ENCODE data around the gene CHRDL2. TPM values are rescaled to one million over a fixed set of nuclear protein-coding genes. Genes with fewer than 3 reads are reported as not detected.

The CHRDL2 gene
- total and polyA plus RNA-seq, 2 of the 13 experiments (the other 11 are each of a cell fraction or from before 2014, with no cell fraction given), result 0.04 TPM; not detected in 1

DNA sequence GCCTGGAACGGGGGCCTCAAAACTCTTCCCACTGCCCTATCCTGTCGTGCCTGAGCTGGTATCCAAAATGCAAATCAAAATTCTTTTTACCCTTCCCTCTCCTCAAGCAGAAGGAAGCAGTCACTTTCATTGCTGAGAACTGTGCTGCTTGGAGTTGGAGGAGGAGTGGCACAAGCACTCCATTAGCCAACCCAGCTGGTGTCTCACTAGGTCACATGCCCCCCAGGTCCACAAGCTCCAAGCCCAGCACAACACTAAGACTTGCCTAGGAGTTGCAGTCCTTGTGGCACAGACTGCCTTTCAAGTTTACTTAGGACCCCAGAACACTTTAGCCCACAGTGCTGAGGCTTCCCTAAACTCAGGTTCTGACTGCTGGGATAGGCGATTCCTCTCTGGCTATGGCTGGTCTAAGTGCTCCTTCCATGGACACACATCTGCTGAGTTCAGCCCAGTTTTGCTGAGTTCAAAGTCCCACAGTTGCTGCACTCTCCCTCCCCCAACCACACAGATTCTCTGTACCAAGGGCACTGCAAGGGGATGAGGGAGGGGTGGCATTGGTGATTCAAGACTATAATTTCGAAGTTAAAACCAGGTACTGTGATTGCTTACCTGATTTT, 68.6 kb downstream of the CHRDL2 start (continued):
- TF ChIP-seq DPF2 (CRISPR knock-in tag; IDR thresholded peaks at IDR 0.05; ENCODE audit: borderline replicate concordance, low read depth) (no peak), RARG (CRISPR knock-in tag; IDR thresholded peaks at IDR 0.05; ENCODE audit: low read depth) (no peak), CEBPB (IDR thresholded peaks at IDR 0.05; ENCODE audit: borderline replicate concordance, low read depth, low read length) (no peak), NR2F1 (CRISPR knock-in tag; IDR thresholded peaks at IDR 0.05) (no peak), IKZF4 (CRISPR knock-in tag; IDR thresholded peaks at IDR 0.05; ENCODE audit: borderline replicate concordance, low read depth, not compliant biosample characterization) (no peak), ZNF496 (CRISPR knock-in tag; IDR thresholded peaks at IDR 0.05; ENCODE audit: insufficient replicate concordance) (no peak), ZNF296 (CRISPR knock-in tag; conservative IDR thresholded peaks at IDR 0.05) (no peak), REXO4 (CRISPR knock-in tag; IDR thresholded peaks at IDR 0.05; ENCODE audit: borderline replicate concordance) (no peak), HNF4A (CRISPR knock-in tag; IDR thresholded peaks at IDR 0.05) (peak; percentile 93), ZNF761 (CRISPR knock-in tag; conservative IDR thresholded peaks at IDR 0.05) (no peak), MXI1 (IDR thresholded peaks at IDR 0.05; ENCODE audit: borderline replicate concordance, low read depth, low read length) (no peak), ZSCAN21 (CRISPR knock-in tag; IDR thresholded peaks at IDR 0.05; ENCODE audit: borderline replicate concordance) (no peak), ZFP37 (CRISPR knock-in tag; IDR thresholded peaks at IDR 0.05; ENCODE audit: borderline replicate concordance) (no peak), BORCS8-MEF2B (CRISPR knock-in tag; IDR thresholded peaks at IDR 0.05) (no peak), ZFP36 (IDR thresholded peaks at IDR 0.05; ENCODE audit: borderline replicate concordance, low read depth, low read length, partially characterized antibody) (no peak), THAP11 (CRISPR knock-in tag; IDR thresholded peaks at IDR 0.05) (peak; percentile 34; the same call in 1 of the 2 replicates)
- TF ChIP-seq, protein P1, sequence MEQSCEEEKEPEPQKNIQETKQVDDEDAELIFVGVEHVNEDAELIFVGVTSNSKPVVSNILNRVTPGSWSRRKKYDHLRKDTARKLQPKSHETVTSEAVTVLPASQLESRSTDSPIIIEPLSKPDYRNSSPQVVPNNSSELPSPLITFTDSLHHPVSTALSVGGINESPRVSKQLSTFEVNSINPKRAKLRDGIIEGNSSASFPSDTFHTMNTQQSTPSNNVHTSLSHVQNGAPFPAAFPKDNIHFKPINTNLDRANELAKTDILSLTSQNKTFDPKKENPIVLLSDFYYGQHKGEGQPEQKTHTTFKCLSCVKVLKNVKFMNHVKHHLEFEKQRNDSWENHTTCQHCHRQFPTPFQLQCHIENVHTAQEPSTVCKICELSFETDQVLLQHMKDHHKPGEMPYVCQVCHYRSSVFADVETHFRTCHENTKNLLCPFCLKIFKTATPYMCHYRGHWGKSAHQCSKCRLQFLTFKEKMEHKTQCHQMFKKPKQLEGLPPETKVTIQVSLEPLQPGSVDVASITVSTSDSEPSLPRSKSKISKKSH (CRISPR knock-in tag; IDR thresholded peaks at IDR 0.05; ENCODE audit: borderline replicate concordance), result no peak
- TF ChIP-seq, protein P2, sequence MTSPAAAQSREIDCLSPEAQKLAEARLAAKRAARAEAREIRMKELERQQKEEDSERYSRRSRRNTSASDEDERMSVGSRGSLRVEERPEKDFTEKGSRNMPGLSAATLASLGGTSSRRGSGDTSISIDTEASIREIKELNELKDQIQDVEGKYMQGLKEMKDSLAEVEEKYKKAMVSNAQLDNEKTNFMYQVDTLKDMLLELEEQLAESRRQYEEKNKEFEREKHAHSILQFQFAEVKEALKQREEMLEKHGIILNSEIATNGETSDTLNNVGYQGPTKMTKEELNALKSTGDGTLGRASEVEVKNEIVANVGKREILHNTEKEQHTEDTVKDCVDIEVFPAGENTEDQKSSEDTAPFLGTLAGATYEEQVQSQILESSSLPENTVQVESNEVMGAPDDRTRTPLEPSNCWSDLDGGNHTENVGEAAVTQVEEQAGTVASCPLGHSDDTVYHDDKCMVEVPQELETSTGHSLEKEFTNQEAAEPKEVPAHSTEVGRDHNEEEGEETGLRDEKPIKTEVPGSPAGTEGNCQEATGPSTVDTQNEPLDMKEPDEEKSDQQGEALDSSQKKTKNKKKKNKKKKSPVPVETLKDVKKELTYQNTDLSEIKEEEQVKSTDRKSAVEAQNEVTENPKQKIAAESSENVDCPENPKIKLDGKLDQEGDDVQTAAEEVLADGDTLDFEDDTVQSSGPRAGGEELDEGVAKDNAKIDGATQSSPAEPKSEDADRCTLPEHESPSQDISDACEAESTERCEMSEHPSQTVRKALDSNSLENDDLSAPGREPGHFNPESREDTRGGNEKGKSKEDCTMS (CRISPR knock-in tag; conservative IDR thresholded peaks at IDR 0.05), result no peak
- TF ChIP-seq, protein P3, sequence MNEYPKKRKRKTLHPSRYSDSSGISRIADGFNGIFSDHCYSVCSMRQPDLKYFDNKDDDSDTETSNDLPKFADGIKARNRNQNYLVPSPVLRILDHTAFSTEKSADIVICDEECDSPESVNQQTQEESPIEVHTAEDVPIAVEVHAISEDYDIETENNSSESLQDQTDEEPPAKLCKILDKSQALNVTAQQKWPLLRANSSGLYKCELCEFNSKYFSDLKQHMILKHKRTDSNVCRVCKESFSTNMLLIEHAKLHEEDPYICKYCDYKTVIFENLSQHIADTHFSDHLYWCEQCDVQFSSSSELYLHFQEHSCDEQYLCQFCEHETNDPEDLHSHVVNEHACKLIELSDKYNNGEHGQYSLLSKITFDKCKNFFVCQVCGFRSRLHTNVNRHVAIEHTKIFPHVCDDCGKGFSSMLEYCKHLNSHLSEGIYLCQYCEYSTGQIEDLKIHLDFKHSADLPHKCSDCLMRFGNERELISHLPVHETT (CRISPR knock-in tag; conservative IDR thresholded peaks at IDR 0.05), result no peak
- TF ChIP-seq, protein P4, sequence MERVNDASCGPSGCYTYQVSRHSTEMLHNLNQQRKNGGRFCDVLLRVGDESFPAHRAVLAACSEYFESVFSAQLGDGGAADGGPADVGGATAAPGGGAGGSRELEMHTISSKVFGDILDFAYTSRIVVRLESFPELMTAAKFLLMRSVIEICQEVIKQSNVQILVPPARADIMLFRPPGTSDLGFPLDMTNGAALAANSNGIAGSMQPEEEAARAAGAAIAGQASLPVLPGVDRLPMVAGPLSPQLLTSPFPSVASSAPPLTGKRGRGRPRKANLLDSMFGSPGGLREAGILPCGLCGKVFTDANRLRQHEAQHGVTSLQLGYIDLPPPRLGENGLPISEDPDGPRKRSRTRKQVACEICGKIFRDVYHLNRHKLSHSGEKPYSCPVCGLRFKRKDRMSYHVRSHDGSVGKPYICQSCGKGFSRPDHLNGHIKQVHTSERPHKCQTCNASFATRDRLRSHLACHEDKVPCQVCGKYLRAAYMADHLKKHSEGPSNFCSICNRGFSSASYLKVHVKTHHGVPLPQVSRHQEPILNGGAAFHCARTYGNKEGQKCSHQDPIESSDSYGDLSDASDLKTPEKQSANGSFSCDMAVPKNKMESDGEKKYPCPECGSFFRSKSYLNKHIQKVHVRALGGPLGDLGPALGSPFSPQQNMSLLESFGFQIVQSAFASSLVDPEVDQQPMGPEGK (CRISPR knock-in tag; IDR thresholded peaks at IDR 0.05), result peak; percentile 55
- TF ChIP-seq, protein P5, sequence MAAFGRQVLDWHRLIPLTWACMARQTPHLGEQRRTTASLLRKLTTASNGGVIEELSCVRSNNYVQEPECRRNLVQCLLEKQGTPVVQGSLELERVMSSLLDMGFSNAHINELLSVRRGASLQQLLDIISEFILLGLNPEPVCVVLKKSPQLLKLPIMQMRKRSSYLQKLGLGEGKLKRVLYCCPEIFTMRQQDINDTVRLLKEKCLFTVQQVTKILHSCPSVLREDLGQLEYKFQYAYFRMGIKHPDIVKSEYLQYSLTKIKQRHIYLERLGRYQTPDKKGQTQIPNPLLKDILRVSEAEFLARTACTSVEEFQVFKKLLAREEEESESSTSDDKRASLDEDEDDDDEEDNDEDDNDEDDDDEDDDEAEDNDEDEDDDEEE (CRISPR knock-in tag; IDR thresholded peaks at IDR 0.05), result no peak
